ENCODE measurements around the gene GPC2.
"Not testable (repeated sequence)": the region's sequence is repeated elsewhere in the genome, so short reads cannot be mapped to it uniquely, and the experiment has no call there.

GPC2 gene

GRCh38 chr7:100200693-100201092 is 23.5 kb upstream of the GPC2 start:
- no peaks in the 10 kb centered on the region for H3K27me3 ChIP-seq (ENCODE audit: insufficient read depth, low read length)
- H4K91ac ChIP-seq (ENCODE audit: low read depth, low read length): no peak overlapping the region
- no peak overlapping the region for H3K4ac ChIP-seq (ENCODE audit: low read depth, low read length)
- no peak overlapping the region for H3K9ac ChIP-seq (ENCODE audit: low read length)
- H3K36me3 ChIP-seq (ENCODE audit: control insufficient read depth in 1 of 2, insufficient read depth in 2 of 2, low read length in 2 of 2): no peaks in the 10 kb centered on the region
- H3K79me1 ChIP-seq (ENCODE audit: low read length): no peaks in the 10 kb centered on the region
- H3K27ac ChIP-seq (ENCODE audit: low read depth, low read length): no peak overlapping the region
- H3K9me3 ChIP-seq (ENCODE audit: insufficient read depth, low read depth, low read length): no peaks in the 10 kb centered on the region
- H3K23ac ChIP-seq (ENCODE audit: low read length): no peak overlapping the region
- DNase-seq: no peak
- no peak overlapping the region for H2AK5ac ChIP-seq (ENCODE audit: low read length)
- H2AFZ ChIP-seq (ENCODE audit: insufficient read depth, low read length, poor library complexity): no peak overlapping the region
- no peaks in the 10 kb centered on the region for H3K79me2 ChIP-seq (ENCODE audit: control insufficient read depth, insufficient read depth, low read length, poor library complexity)
- no peak overlapping the region for H2BK5ac ChIP-seq (ENCODE audit: low read depth, low read length, poor library complexity)
- no peaks in the 10 kb centered on the region for H3K4me1 ChIP-seq (ENCODE audit: control insufficient read depth in 1 of 2, insufficient read depth in 2 of 2, low read length in 2 of 2)
- no CpG with 5 or more reads among the region's 11 CpGs for WGBS (ENCODE audit: extremely low coverage, insufficient coverage, insufficient read length)
- H4K12ac ChIP-seq (ENCODE audit: low read depth, low read length): no peak overlapping the region
- H2BK12ac ChIP-seq (ENCODE audit: low read length): no peak overlapping the region
- H3K4me3 ChIP-seq (ENCODE audit: low read depth, low read length): no peak overlapping the region
- H3K4me2 ChIP-seq (ENCODE audit: low read length): no peak overlapping the region
- H2BK120ac ChIP-seq (ENCODE audit: insufficient read depth, low read length, poor library complexity): no peak overlapping the region
- no peak overlapping the region for H3K18ac ChIP-seq (ENCODE audit: low read length)
- H3K14ac ChIP-seq (ENCODE audit: low read length): no peak overlapping the region
- no peak overlapping the region for H4K8ac ChIP-seq (ENCODE audit: low read depth, low read length)

DNA sequence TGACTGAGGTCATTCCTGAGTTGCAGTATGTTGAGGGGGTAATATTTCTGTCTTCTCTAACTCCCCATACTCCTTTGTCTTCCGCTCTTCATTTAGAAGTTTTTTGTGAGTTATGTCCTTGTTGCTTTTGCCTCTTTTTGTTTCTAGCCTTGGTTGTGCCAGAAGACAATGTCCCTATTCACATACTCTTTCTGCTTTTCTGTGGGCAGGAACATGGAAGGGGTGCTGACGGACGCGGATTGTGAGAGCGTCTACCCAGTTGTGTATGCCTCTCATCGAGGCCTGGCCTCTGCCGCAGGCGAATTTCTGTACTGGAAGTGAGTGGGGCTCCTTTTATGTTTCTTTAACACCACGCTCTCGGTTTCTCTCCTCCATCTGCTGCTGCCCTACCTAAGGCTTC is 21.1 kb upstream of the GPC2 start:
- H4K91ac ChIP-seq (ENCODE audit: low read depth, low read length): no peak overlapping the region
- H3K27ac ChIP-seq (ENCODE audit: low read depth, low read length): no peak overlapping the region
- no peak overlapping the region for H2BK12ac ChIP-seq (ENCODE audit: low read length)
- no peaks in the 10 kb centered on the region for H3K27me3 ChIP-seq (ENCODE audit: insufficient read depth, low read length)
- H4K12ac ChIP-seq (ENCODE audit: low read depth, low read length): no peak overlapping the region
- no peak for DNase-seq
- H3K4me3 ChIP-seq (ENCODE audit: low read depth, low read length): no peak overlapping the region
- no peak overlapping the region for H3K14ac ChIP-seq (ENCODE audit: low read length)
- H2AK5ac ChIP-seq (ENCODE audit: low read length): no peak overlapping the region
- no CpG with 5 or more reads among the region's 10 CpGs for WGBS (ENCODE audit: extremely low coverage, insufficient coverage, insufficient read length)
- no peak overlapping the region for H3K9ac ChIP-seq (ENCODE audit: low read length)
- no peak overlapping the region for H3K23ac ChIP-seq (ENCODE audit: low read length)
- no peak overlapping the region for H3K18ac ChIP-seq (ENCODE audit: low read length)
- H3K9me3 ChIP-seq (ENCODE audit: insufficient read depth, low read depth, low read length): no peaks in the 10 kb centered on the region
- H3K36me3 ChIP-seq (ENCODE audit: control insufficient read depth in 1 of 2, insufficient read depth in 2 of 2, low read length in 2 of 2): no peaks in the 10 kb centered on the region
- H3K4me1 ChIP-seq (ENCODE audit: control insufficient read depth in 1 of 2, insufficient read depth in 2 of 2, low read length in 2 of 2): no peaks in the 10 kb centered on the region
- no peak overlapping the region for H2AFZ ChIP-seq (ENCODE audit: insufficient read depth, low read length, poor library complexity)
- no peaks in the 10 kb centered on the region for H3K79me1 ChIP-seq (ENCODE audit: low read length)
- no peak overlapping the region for H3K4me2 ChIP-seq (ENCODE audit: low read length)
- H3K4ac ChIP-seq (ENCODE audit: low read depth, low read length): no peak overlapping the region
- H3K79me2 ChIP-seq (ENCODE audit: control insufficient read depth, insufficient read depth, low read length, poor library complexity): no peaks in the 10 kb centered on the region
- H2BK5ac ChIP-seq (ENCODE audit: low read depth, low read length, poor library complexity): no peak overlapping the region
- H2BK120ac ChIP-seq (ENCODE audit: insufficient read depth, low read length, poor library complexity): no peak overlapping the region
- no peak overlapping the region for H4K8ac ChIP-seq (ENCODE audit: low read depth, low read length)

- not testable (repeated sequence) for H3K4ac ChIP-seq (ENCODE audit: low read depth, low read length); H3K18ac ChIP-seq (ENCODE audit: low read length); H3K27ac ChIP-seq (ENCODE audit: low read depth, low read length); H3K4me1 ChIP-seq (ENCODE audit: control insufficient read depth in 1 of 2, insufficient read depth in 2 of 2, low read length in 2 of 2); H3K79me2 ChIP-seq (ENCODE audit: control insufficient read depth, insufficient read depth, low read length, poor library complexity); H4K12ac ChIP-seq (ENCODE audit: low read depth, low read length); H4K91ac ChIP-seq (ENCODE audit: low read depth, low read length); H2AK5ac ChIP-seq (ENCODE audit: low read length); H3K4me2 ChIP-seq (ENCODE audit: low read length); H3K9me3 ChIP-seq (ENCODE audit: insufficient read depth, low read depth, low read length); H4K8ac ChIP-seq (ENCODE audit: low read depth, low read length); H3K9ac ChIP-seq (ENCODE audit: low read length); H3K36me3 ChIP-seq (ENCODE audit: control insufficient read depth in 1 of 2, insufficient read depth in 2 of 2, low read length in 2 of 2); DNase-seq; H3K27me3 ChIP-seq (ENCODE audit: insufficient read depth, low read length); H3K23ac ChIP-seq (ENCODE audit: low read length); H2BK5ac ChIP-seq (ENCODE audit: low read depth, low read length, poor library complexity); H3K79me1 ChIP-seq (ENCODE audit: low read length); H3K4me3 ChIP-seq (ENCODE audit: low read depth, low read length); H3K14ac ChIP-seq (ENCODE audit: low read length); H2BK12ac ChIP-seq (ENCODE audit: low read length); H2AFZ ChIP-seq (ENCODE audit: insufficient read depth, low read length, poor library complexity); H2BK120ac ChIP-seq (ENCODE audit: insufficient read depth, low read length, poor library complexity)
- WGBS (ENCODE audit: extremely low coverage, insufficient coverage, insufficient read length): no CpG with 5 or more reads among the region's 6 CpGs
These were observed 18.7 kb upstream of the GPC2 start for GRCh38 chr7:100195901-100196322.

DNA sequence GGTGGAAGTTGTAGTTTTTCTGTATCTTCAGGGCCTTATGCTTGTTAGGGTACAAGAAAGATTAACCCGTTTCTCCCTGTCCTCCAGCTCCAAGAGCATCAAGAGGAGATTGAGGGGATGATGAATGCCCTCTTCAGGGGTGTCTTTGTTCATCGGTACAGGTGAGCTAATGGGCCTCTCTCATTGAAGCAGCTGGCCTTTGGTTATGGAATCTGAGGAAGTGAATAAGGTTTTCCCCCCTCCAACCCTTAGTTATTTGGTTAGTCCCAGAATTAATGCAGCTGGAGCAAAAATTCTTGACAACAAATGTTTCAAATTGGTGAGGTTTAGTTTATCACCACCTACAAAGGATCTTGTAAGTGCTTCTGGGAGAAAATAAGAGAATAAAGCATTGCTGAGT is 18.0 kb upstream of the GPC2 start:
- no peak overlapping the region for H3K9ac ChIP-seq (ENCODE audit: low read length)
- no peak overlapping the region for H3K18ac ChIP-seq (ENCODE audit: low read length)
- WGBS (ENCODE audit: extremely low coverage, insufficient coverage, insufficient read length): no CpG with 5 or more reads among the region's 2 CpGs
- H3K79me1 ChIP-seq (ENCODE audit: low read length): no peaks in the 10 kb centered on the region
- no peaks in the 10 kb centered on the region for H3K79me2 ChIP-seq (ENCODE audit: control insufficient read depth, insufficient read depth, low read length, poor library complexity)
- no peak overlapping the region for H3K4ac ChIP-seq (ENCODE audit: low read depth, low read length)
- H3K36me3 ChIP-seq (ENCODE audit: control insufficient read depth in 1 of 2, insufficient read depth in 2 of 2, low read length in 2 of 2): no peaks in the 10 kb centered on the region
- no peak overlapping the region for H3K4me3 ChIP-seq (ENCODE audit: low read depth, low read length)
- no peak overlapping the region for H4K91ac ChIP-seq (ENCODE audit: low read depth, low read length)
- no peak overlapping the region for H3K23ac ChIP-seq (ENCODE audit: low read length)
- no peak for DNase-seq
- no peak overlapping the region for H2AFZ ChIP-seq (ENCODE audit: insufficient read depth, low read length, poor library complexity)
- no peak overlapping the region for H3K4me2 ChIP-seq (ENCODE audit: low read length)
- H2BK5ac ChIP-seq (ENCODE audit: low read depth, low read length, poor library complexity): no peak overlapping the region
- no peaks in the 10 kb centered on the region for H3K27me3 ChIP-seq (ENCODE audit: insufficient read depth, low read length)
- H2BK12ac ChIP-seq (ENCODE audit: low read length): no peak overlapping the region
- no peak overlapping the region for H3K27ac ChIP-seq (ENCODE audit: low read depth, low read length)
- no peak overlapping the region for H4K12ac ChIP-seq (ENCODE audit: low read depth, low read length)
- no peaks in the 10 kb centered on the region for H3K4me1 ChIP-seq (ENCODE audit: control insufficient read depth in 1 of 2, insufficient read depth in 2 of 2, low read length in 2 of 2)
- H2BK120ac ChIP-seq (ENCODE audit: insufficient read depth, low read length, poor library complexity): no peak overlapping the region
- no peak overlapping the region for H3K14ac ChIP-seq (ENCODE audit: low read length)
- H4K8ac ChIP-seq (ENCODE audit: low read depth, low read length): no peak overlapping the region
- no peak overlapping the region for H2AK5ac ChIP-seq (ENCODE audit: low read length)
- no peaks in the 10 kb centered on the region for H3K9me3 ChIP-seq (ENCODE audit: insufficient read depth, low read depth, low read length)
